Medulla oblongata (tissue), 1 donor: ENCODE data around the gene SOWAHA.
"Not testable (repeated sequence)": the region's sequence is repeated elsewhere in the genome, so short reads cannot be mapped to it uniquely, and the experiment has no call there.

ENCODE experiments used
- DNase-seq: peaks from one replicate; pipeline ENCODE4 v3.0.0-alpha.2; 2015; ENCODE audit errors: extremely low spot score

Gene SOWAHA

DNA sequence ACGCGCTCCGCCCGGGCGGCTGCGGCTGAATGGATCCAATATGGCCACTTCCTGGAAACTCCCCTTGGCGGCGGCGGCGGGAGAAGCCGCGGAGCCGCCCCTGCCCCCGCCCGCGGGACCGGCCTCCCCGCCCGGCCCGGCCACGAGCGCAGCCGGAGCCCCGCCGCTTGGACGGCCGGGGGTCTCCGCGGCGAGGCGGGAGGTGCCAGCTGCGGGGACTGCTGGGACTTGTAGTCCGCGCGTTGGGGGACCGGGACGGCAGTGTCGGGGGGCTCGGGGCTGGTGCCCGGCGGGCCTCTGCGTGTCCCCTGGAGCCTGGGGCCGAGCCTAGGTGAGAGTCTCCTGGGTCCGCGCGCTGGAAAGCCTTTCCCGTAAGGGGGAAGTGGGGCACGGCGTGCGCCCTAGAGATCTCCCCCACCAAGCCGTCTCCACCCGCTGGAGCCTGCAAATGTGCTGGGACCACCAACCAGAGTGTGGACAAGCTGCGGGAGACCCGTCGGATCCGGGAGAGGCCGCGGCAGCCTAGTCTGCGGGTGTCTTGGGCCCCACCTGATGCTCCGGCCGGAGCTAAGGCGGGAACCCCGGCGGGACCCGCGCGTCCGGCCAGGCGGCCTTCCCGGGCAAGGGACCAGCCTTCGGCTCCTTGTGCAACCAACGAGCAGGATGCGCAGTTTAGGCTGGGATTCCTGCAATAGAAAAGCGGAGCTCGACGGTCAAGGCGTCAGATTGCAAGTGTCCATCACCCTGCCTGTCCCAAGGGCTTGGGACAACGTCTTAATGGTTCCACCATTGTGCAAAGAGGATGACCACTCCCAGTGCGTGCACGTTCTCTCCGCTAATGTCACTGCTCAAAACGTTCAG is 35.7 kb upstream of the SOWAHA start, which contains the start of gene SEPTIN8:
SEPTIN8 (minus strand) TSS at position 31 of the 861 bp plus-strand sequence. CDS start 102 bp downstream, outside the sequence.
- peak; percentile 58 for DNase-seq

DNA sequence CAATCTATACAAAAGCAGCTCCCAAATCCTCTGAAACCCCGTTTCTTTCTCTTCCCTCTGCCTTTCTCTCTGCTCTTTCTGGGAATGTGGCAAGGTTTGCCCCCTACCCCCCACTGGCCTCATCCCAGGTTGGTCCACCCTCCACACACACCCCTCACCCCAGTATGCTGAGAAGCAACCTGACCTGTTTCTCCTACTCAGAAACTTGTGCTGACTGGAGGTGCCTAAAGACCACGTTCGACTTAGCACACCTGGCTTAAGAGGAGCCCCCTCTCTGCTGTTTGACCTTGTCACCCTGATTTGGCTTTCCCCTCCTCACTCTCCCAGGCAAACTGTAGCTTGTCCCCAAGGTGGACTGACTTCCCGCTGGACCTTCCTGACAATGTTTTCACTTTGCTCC is 35.0 kb upstream of the SOWAHA start:
- DNase-seq: no peak

DNA sequence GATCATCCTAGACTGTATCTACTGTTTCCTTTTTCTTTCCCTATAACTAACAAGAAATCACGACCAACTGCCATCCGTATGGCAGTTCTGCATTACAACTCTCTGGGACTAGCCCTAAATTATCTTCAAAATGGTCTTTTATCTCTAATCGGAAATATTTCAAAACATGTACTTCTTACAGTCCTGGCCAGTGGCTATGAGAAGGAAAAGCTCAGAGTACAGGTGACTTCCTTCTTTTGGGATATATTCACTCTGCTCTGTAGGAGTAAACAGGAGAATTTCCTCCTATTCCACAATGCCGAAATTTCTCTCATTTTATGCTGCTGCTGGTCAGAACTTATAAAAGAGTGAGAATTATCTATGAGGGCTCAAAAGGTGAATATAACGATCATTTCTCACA is 34.2 kb upstream of the SOWAHA start:
- no peak for DNase-seq

DNA sequence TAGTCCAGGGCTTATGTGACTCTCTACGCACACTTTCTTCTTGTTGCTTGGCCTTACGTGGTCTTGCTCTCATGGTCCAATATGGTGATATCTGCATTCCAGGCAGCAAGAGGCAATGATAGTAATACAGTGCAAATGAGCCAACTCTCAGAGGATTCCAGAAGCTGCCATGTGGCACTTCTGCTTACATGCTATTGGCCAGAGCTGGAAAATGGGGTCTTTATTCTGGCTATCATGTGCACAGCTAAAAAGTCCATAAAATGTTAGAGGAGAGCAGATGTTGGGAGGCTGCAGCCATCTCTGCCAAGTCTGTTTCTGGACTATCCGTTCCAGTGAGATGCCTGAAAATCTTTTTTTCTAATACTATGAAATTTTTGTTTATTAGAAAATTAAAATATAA is 33.1 kb upstream of the SOWAHA start:
- DNase-seq: peak; percentile 93

DNA sequence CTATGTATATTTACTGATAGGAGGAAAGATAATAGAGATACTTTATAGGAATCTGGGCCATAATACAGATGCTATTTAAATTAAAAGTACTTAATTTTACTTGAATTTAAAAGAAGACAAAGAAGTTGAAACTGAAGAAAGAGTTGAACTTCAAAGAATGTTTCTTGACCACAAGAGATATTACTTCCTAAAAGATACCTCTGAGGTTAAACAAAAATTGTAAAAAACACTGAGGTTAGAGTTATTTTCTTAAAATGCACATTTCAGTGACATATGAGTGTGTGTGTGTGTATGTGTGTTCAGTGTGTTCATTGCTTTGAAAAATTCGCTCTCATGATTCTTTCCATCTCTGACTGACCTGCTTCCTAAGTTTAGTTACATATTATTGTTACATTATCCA is 32.5 kb upstream of the SOWAHA start:
- no peak for DNase-seq

DNA sequence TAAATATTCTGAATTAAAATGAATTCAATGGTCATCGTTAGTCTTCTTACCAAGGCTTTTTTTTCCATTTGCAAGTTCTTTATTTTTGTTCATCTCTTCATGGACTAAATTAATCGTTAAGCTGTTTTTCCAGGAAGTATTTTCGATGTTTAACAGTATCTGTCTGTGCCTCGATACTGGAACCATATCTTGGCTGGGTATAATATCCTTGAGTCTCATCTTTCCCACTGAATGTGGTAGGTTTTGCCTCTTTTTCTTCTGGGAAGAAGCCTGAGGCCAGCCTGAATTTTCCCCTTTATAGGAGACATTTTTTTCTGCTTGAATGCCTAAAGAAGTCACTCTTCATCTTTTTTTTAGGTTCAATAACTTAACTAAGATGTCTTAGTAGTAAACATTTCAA is 32.1 kb upstream of the SOWAHA start:
- DNase-seq: no peak

DNA sequence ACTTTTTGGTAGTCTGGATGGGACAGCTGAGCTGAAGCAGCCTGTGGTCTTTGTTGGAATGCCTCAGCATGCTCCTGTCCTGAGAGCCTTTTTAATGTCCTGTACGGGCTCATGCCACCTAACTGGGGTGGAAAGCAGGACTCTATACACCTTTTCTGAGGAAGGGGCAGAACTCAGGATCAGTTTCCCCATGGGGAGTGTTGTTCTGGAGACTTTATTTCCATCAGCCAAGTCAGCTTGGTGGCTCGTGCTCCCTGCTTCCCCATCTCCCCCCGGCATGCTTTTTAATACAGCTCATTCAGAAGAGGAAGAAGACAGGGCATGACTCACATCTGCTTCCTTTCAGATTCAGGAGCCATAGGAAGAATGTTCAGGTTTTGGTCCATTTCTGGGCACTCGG is 31.0 kb upstream of the SOWAHA start:
- DNase-seq: peak; percentile 83

DNA sequence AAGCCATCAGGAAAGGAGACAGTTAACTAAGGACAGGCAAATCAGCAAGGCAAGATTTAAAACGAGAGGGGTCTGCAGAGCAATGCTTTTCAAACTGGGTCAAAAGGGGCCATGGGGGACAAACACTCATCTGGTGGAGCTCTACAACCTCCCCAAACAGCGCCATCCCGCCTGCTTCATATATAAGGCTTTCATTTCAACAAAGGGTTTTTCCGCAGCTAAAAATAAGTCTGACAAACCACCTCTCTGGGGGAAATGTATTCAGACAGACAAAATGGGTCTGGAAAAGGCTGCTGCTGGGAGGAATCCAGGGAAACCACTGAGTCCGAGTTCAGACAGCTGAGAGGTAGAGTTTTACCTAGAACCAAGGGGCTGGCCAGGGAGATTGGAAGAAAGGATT is 27.7 kb upstream of the SOWAHA start:
- no peak for DNase-seq

DNA sequence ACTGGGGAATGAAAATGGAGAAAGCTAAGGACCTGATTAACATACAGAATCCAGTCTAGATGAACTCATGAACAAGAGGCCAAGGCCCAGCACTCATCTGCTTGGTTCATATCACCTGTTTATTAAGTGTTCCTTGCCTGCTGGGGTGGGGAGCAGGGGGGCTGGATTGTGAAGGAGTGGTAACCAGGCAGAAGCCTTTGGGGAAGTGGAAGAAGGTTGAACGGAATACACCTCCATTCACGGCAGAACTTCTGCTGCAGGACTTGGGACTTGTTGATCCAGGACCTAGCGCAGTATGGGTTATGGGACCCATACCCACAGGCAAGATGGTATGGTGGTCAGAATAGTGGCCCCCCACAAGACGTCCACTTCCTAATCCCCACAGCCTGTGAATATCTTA is 27.2 kb upstream of the SOWAHA start:
- DNase-seq: no peak

DNA sequence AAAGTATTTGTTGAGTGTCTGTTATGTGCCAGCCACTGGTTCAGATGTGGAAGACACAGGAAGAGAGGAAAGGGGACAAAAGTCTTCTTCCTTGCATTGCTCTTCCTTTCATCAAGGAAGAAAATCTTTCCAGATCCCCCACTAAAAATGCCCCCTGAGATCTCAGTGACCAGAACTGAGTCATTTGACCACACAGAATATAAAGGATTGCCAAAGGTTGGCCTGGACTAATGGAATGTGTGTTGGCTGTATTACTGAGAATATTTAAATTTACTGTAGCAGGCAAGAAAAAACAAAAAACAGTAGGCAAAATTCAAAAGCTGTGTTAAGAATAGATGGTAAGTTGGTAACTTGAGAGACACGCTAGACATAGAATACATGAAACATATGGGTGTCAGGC is 26.0 kb upstream of the SOWAHA start:
- no peak for DNase-seq

DNA sequence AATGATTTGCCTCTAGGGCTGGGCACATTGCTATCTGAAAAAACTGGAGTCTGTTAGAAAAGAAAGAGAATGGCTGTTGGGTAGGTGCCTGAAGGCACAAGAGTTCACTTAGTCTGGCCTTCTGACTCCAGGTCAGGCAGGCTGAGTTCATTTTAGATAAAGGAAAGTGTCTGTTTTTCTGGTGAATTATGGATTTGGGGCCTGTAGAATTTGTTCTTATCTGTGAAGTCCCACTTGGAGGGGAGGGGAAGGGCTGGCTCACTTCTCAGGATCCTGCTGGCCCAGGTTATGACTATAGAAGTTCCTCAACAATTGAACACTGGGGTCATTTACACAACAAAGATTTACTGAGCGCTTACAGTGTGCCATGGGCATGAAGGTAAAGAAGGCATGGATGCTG is 24.6 kb upstream of the SOWAHA start:
- DNase-seq: no peak

DNA sequence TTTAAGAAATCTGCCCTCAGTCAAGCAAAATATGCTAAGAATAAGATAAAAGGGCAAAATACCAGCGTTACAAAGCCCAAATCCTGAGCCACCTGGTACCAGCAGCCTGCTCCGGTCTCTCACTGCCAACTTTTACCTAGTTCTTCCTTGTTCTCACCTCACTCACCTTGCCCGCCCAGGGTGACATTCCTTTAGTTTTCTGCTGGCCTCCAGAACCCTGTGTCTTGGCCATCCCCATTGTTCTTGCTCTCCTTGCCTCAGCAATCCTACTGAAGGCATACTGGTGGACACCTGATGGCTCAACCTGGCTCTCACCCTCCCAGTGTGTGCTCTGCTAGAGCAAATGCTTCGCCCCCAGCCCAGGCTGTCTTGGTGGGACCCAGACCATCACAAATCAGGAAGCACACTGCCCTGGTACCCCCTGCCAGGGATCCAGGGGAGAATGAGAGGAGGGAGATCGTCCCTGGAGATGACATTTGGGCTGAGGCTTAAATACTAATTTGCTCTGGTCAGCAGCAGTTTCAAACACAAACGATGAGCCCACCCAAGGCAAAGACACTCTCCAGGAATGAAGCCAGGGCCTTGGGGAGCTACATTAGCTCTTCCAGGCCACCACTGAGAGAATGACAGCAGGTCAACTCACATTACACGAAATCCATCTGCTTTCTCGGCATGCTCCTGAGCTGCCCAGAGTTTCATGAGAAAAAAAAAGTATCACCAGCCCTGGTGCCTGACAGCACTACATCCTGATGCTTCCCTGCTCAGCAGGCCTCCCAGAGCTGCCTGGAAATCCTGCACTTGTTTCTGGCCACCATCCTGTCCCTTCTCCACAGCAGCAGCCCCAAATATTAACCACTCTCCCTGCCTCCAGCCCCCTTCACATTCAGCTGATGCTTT is 23.9 kb upstream of the SOWAHA start:
- peak; percentile 11 for DNase-seq

DNA sequence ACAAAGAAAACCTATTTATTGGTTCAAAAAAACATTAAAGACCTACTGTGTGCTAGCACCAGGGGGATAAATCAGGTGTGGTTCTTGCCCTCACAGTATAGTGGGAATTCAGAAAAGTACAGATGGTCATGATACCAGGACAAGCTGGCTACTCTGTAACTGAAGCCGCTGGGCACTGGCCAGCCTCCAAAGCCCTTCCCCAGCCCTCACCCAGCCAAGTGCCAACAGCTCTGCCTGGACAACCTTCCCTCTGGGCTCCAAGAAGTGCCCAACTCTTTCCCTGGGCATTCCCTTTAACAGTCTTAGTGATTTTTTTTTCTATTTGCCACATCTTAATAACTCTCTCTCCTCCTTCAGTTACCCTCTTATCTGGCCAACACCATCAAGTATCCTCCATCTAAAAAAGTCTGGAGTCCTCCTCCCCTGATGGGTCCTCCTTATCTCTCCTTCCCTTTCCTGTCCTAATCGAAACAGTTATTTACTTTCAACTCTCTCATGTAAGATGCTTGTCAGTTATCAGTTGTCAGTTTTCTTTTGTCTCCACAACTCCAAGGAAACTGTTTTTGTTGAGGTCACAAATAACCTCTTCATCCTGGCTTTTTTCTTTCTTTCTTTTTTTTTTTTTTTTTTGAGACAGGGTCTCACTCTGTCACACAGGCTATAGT is 22.8 kb upstream of the SOWAHA start:
- peak; percentile 68 for DNase-seq

DNA sequence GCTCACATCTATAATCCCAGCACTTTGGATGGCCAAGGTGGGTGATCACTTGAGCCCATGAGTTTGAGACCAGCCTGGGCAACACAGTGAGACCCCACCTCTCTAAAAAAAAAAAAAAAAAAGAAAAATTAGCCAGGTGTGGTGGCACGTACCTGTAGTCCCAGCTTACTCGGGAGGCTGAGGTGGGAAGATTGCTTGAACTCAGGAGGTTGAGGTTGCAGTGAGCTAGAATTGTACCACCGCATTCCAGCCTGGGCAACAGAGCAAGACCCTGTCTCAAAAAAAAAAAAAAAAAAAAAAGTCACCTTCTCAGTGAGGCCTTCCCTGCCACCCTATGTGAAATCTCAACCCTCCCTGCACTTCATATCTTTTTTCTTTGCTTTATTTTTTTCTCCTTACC is 22.1 kb upstream of the SOWAHA start:
- no peak for DNase-seq

DNA sequence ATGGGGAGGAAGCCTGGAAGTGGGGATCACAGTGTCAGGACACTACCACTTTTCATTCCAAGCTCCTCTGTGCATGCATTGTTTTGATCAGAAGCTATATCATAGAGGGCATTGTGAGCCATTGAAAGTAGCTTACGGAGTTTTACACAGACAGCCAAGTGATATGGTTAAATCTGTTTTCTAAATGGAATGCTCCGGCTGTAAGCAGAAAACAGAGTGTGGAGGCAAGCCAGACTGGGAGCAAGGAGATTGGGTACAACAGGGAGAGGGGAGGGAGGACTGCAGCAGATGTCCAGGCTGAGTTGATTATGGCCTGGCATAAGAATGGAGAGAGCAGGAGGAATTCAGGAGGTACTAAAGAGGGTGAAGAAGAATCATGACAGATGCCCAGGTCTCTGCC is 15.5 kb upstream of the SOWAHA start:
- DNase-seq: peak; percentile 83

DNA sequence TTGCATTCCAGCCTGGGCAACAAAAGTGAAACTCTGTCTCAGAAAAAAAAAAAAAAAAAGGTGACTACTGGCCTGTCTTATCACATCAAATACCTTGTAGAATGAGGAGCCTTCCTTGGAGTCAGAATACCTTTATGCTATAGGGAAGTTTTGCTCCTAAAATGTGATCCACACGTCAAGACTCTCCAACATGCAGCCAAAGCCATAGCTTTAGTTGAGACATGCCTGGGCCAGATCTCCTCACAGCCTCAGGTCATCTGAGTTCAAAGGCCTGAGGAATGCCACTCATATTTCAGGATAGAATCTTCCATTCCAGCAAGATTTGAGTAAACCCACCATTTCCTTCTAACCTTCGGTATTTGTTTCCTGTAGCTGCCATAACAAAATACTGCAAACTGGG is 13.7 kb upstream of the SOWAHA start:
- no peak for DNase-seq

DNA sequence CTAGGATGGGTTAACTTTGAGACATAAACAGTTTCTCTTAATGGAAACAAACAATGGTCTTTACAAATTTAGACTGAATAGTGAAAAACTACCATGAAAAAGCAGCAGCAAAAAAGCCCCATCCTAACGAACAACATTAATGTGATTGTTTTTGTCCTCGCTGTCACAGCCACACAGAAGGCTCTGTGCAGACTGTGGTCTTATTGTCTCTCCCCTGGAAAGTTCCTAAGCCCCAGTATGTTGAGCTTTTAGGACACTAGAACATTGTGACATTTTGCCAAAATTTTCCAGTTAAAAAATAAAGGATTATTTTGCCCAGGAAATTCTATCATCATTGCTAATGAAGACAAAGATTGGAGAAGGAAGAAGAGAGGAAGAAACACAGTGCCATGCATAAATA is 12.6 kb upstream of the SOWAHA start:
- DNase-seq: peak; percentile 93

DNA sequence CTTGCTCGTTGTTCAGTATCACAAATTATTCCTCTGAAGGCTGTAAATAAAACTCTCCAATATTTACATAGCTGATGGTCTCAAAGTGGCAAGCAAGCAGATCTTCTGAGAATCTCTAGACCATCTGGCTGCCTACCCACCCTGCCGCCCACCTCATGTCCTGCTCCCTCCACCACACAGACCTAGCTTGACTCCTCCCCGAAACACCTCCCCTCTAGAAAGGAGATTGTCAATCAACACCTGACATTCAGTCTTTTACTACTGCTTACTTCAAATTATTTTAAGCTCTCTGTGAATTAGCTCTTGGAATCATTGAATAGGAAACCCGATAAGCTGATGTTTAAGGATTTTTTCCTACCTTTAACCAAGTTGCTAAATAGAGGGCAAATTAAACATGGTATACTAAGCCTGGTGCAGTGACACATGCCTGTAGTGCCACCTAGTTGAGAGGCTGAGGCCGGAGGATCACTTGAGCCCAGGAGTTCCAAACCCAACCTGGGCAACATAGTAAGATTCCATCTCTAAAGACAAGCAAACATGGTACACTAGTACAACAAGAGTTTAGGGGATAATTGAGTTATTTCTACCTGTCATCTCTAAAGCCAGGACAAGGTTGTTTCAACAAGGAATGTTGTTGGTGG is 10.9 kb upstream of the SOWAHA start:
- DNase-seq: peak; percentile 13

DNA sequence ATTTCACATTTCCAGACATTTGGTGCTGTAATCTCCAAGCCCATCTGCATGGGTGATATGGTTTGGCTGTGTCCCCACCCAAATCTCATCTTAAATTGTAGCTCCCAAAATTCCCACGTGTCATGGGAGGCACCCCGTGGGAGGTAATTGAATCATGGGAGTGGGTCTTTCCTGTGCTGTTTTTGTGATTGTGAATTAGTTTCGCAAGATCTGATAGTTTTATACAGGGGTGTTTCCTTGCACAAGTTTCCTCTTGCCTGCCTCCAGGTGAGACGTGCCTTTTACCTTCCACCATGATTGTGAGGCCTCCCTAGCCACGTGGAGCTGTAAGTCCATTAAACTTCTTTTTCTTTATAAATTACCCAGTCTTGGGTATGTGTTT is 10.4 kb upstream of the SOWAHA start:
- not testable (repeated sequence) for DNase-seq

DNA sequence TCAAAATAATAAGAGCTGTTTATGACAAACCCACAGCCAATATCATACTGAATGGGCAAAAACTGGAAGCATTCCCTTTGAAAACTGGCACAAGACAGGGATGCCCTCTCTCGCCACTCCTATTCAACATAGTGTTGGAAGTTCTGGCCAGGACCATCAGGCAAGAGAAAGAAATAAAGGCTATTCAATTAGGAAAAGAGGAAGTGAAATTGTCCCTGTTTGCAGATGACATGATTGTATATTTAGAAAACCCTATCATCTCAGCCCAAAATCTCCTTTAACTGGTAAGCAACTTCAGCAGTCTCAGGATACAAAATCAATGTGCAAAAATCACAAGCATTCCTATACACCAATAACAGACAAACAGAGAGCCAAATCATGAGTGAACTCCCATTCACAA is 8.9 kb upstream of the SOWAHA start:
- not testable (repeated sequence) for DNase-seq

DNA sequence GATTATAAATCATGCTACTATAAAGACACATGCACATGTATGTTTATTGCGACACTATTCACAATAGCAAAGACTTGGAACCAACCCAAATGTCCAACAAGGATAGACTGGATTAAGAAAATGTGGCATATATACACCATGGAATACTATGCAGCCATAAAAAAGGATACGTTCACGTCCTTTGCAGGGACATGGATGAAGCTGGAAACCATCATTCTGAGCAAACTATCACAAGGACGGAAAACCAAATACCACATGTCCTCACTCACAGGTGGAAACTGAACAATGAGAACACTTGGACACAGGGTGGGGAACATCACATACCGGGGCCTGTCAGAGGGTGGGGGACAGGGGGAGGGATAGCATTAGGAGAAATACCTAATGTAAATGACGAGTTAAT is 7.2 kb upstream of the SOWAHA start:
- DNase-seq: not testable (repeated sequence)

DNA sequence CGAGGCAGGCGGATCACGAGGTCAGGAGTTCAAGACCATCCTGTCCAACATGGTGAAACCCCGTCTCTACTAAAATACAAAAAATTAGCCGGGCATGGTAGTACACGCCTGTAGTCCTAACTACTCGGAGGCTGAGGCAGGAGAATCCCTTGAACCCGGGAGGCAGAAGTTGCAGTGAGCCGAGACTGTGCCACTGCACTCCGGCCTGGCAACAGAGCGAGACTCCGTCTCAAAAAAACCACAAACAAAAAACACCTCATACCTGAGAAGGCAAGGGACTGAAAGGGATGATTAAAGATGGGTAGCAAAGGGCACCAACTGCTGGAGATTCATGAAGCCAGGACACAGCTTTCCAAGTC is 6.3 kb upstream of the SOWAHA start:
- not testable (repeated sequence) for DNase-seq
